GM21423 (cell line): ENCODE results near the gene ZNF626.
"Not testable (repeated sequence)": the region's sequence is repeated elsewhere in the genome, so short reads cannot be mapped to it uniquely, and the experiment has no call there.

Source experiments
- ATAC-seq: cut with Tn5 transposase; IDR thresholded peaks from one replicate; pipeline ENCODE4 v1.9.1; 2021; ENCODE audit warnings: mild to moderate bottlenecking, moderate library complexity; ENCODE audit not compliant: unreplicated experiment

Gene ZNF626

DNA sequence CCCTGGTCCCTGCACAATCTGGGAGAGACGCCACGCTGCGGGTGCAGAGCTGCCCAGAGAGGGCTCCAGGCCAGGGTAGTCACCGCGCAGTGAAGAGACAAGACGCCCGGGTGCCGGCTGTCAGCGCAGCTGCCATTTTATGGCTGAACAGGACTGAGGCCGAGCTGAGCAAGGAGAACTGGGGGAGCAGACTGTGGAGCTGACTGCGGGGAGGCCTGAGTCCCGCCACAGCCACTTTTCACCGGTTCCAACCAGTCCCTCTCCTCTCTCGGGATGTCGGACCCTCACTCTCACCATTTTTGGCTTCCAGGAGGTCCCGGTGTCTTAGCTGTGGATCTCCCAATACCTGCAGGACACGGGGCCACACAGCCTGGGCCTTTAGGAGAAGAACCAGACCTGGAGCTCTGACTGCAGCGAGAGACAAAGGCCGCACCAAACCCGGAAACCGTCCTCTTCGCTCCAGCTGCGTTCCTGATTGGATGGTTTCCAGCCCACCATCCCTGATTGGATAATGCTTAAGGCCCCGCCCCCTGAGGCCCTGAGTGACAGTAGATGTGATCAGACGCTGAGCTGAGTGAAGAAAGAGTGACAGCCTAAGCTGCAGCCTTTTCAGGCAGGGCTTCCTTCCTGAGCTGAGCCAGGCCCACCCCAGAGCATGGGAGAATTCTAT is at the start of gene ZNF626:
TSS of gene ZNF626 (minus strand) at position 422 of the 670 bp plus-strand sequence. CDS start at position 297, 125 bp downstream.
- peak; percentile 86 for ATAC-seq

DNA sequence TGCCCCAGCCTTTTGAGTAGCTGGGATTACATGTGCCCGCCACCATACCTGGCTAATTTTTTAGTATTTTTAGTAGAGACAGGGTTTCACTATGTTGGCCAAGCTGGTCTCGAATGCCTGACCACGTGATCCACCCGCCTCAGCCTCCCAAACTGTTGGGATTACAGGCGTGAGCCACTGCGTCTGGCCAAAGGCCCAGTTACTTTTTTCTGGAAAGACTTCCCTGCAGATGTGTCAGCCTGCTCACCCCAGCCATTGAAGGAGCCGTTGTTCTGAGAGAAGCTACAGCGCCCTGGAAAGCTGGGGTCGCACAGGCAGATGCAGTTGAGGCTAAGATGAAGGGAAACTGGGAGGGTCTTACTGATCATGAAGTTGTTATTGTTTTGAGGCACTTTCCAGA is 7.9 kb upstream of the ZNF626 start:
- no peak for ATAC-seq

DNA sequence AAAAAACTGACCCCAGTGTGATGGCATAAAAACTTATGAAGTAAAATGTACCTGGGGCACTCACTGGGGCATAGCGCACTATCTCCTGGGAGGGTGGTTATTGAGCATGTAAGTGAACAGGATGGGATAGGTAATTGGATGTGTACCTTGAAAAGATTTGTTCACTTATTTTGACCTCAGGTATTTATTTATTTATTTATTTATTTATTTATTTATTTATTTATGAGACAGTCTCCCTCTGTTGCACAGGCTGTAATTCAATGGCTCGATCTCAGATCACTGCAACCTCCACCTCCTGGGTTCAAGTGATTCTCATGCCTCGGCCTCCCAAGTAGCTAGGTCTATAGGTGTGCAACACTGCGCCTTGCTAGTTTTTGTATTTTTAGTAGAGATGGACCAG is 5.9 kb upstream of the ZNF626 start:
- ATAC-seq = no peak

DNA sequence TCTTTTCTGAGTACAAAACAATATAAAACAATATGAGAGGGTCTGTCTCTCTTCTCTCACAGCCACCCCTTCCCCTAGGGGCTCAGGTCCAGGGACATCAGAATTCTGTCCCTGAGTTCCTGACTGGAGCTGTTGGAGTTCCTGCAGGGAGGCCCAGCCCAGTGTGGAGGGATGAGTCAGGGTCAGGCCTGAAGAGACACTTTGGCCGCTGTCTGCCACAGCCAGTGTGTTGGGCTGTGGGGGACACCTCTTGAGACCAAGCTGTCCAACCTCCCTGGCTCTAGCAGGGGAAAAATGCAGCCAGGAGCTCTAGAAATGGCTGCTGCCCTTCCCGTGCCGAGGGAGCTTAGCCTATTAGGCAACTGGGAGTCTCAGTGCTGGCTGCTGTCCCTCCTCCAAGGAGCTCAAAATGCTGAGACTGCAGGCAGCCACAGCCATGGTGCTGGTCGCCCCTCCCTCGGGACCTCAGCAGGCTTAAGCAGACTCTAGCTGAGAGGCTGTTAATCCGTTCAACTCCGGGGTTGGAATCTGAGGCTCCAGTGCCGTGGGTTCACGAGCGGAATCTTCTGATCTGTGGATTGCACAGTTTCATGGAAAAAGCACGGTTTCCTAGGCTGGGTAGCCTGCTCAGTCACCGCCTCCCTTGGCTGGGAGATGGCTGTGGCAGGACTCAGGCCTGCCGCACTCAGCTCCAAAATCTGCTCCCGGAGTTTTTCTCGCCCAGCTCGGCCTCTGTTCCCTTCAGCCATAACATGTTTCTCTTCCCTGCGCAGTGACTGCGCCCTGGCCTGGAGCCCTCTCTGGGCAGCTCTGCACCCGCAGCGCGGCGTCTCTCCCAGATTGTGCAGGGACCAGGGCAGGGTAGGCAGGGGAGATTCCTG is 3.8 kb upstream of the ZNF626 start:
- no peak for ATAC-seq

DNA sequence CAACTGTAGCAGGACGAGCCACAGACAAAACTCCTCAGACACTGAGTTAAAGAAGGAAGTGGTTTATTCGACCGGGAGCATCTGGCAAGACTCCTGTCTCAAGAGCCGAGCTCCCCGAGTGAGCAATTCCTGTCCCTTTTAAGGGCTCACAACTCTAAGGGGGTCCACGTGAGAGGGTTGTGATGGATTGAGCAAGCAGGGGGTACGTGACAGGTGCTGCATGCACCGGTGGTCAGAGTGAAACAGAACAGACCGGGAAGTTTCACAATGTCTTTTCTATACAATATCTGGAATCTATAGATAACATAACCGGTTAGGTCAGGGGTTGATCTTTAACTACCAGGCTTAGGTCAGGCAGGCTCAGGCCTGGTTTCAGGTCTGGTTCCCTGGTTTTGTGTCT is 3.1 kb upstream of the ZNF626 start:
- not testable (repeated sequence) for ATAC-seq

DNA sequence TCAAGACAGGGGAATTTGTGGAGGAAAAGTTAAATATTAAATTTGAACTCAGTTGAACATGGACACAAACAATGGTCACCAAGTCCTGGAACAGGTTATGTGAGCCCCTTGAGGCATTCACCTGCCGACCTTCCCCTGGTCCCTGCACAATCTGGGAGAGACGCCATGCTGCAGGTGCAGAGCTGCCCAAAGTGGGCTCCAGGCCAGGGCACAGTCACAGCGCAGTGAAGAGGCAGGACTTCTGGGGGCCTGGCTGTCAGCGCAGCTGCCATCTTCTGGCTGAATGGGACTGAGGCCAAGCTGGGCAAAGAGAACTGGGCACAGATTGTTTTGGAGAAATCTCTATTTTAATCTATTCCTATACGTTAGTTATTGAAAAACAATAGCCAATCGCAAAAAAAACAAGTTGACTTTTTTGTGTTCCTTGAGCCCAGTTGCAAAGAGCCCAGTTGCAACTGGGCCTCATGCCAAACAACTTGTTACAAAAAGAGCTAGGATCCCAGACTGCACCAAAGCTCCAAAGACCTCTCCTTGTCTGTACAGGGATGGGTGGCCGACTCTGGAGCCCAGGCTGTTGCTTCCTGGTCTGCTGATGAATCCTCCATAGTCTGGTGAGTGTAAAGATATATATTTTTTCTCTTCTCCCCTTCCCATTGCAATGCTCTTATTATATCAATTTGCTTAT is 1.2 kb upstream of the ZNF626 start:
- ATAC-seq = no peak

DNA sequence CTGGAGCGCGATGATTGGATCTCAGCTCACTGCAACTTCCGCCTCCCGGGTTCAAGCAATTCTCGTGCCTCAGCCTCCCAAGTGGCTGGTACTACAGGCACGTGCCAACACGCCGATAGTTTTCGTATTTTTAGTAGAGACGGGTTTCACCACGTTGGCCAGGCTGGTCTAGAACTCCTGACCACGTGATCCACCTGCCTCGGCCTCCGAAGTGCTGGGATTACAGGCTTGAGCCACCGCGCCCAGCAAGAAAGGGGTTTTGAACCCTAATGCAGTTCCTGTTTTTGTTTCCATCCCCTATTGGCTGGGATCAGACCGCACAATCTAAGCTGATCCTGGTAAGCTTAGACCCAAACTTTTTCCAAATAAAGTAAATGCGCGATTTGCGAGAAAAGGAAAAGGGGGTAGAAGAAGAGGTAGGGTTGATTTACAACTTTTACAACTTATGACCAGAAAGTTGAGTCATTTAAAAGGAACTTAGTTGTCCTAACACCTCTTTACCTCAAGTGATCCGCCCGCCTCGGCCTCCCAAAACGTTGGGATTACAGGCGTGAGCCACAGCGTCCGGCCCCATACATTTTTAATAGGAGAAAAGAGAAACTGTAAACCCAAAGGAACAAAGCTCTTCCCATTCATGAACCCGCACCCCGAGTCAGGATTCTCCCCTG is 764 bp downstream of the ZNF626 start:
- ATAC-seq = no peak

DNA sequence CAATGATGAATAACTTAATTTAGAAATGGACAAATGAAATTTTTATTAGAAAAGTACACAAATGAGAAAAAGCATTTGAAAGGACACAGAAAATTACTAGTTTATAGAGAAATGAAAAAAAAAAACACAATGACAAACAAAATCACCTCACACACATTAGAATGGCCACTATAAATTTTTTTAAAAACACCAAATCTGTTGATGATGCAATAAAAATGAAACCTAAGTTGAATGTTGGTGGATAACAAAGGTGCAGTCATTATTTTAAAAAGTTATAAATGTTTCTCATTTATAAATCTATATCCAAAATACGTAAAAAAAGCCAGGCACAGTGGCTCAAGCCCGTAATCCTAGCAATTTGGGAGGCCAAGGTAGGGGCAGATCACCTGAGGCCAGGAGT is 20.8 kb downstream of the ZNF626 start:
- no peak for ATAC-seq

DNA sequence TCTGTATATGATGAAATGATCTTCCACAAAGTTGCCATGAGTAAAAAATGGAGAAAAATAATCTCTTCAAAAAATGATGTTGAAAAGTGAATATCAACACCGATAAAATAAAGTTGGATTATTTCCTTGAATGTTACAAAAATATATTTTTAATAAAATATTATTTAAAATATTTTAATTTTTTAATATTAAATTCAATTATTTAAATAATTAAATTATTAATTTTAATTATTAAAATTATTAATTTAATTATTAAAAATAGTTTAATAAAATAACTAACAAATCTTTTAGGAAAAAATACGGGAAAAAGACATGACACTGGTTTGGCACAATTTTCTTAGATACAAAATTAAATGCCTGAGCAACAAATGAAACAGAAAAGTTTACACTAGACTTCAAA is 21.3 kb downstream of the ZNF626 start:
- no peak for ATAC-seq

DNA sequence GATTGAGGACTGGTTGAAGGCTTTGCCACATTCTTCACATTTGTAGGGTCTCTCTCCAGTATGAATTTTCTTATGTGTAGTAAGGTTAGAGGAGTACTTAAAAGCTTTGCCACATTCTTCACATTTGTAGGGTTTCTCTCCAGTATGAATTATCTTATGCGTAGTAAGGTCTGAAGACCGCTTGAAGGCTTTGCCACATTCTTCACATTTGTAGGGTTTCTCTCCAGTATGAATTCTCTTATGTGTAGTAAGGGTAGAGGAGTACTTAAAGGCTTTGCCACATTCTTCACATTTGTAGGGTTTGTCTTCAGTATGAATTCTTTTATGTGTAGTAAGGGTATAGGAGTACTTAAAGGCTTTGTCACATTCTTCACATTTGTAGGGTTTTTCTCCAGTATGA is 36.8 kb downstream of the ZNF626 start:
- ATAC-seq = not testable (repeated sequence)

DNA sequence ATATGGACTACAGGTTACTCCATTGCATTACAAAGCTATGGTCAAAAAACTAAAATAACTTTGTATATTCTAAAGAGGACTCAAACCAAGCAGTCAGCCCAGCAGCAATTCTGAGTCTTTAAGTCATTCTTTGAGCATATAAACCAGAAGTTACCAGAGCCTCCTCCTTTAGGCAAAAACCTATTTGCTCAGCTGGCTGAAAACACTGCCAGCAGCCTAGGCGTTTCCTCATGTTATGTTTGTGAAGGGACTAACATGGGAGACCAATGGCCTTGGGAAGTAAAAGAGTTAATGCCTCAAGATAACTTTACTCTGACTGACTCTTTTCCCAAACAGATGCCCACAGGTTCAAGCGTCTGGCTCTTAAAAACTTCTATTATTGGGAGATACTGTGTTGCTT is 45.3 kb downstream of the ZNF626 start:
- no peak for ATAC-seq

DNA sequence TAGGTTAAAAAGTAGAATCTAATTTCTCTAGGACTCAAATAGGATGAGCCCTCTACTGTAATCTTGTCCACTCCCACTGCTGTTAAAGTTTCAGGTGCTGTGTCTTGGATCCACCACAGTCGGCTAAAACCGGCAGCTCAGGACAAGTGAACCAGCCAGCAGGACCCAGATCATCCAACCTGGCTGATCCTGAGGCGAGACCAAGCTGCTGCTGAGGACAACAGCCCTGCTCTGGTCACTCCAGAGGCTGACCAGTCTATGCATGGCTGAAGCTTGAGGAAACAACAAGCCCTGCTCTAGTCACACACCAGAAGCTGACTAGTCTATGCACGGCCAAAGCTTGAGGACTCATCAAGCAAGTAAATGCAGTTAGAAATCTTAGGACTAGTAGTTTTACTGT is 46.4 kb downstream of the ZNF626 start:
- ATAC-seq = not testable (repeated sequence)

DNA sequence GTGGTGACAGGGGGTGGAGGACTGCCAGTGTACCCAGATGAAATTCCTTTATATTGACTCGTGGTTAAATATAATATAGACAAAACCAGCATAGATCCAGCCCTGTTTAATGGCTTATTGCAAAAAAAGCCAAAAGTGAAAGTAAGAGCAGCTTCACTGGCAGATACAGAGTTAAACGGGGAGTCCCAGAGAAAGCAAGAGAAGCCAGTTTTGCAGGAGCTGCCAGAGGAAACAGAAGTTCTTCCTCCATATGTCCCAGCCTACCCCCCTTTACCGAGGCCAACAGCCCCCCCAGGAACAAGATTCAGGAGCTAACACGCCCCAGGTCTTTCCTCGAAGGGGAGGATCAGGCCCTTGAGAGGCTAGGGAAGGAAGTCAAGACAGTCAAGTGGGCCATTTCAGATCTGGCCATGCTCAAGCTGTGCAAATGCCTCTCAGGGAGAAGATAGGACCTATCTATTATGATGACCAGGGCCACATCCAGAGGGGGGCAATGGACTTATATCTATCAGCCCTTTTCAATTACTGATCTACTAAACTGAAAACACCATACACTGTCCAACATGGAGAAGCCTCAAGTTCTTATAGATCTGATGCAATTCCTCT is 48.6 kb downstream of the ZNF626 start:
- no peak for ATAC-seq

DNA sequence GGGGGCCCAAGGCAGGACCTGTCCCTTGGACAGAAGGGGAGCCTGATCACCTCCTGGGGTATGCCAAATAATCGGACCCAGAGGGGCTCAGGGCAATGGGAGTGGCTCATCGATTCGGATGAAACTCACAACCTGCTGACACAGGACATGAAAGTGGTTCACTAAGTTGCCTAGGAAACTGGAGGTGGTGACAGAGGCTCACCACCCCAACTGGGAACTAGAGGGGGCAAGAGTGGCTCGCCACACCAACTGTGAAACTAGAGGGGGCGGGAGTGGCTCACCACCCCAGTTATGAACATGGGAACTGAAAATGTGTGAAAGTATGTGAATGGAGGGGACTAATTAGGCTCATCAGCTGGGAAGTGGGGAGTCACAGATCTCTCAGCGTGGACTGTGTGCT is 49.5 kb downstream of the ZNF626 start:
- ATAC-seq = no peak

DNA sequence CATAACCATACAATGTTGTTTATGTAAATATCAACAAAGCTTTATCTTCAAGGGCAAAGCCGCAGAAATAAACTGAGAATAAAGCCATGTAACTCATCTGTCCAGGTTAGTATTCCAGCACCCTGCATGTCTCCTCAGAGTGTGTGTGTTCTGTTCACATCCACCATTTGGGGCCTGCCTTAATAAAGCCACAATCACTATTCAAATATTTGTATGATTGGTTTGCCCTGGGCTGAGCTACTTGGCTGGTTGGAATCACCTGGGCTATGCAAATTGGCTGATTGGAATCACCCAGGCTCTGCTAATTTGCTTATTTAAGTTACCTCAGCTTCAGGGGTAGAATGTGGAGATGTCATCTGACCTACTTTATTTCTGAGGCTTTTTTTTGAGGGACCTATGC is 53.4 kb downstream of the ZNF626 start:
- no peak for ATAC-seq
